NCI-H2196 treated with DMSO at 0.1 percent for 48 hours (cell line): ENCODE data around the gene SVEP1.
"Not testable (repeated sequence)": the region's sequence is repeated elsewhere in the genome, so short reads cannot be mapped to it uniquely, and the experiment has no call there.

Source experiments
- DNase-seq: peaks from one replicate; lab custom pipeline; 2025; ENCODE audit not compliant: unreplicated experiment; lab: John Stamatoyannopoulos, UW

Gene SVEP1

GRCh38 chr9:110579034-110579861, at the start of gene SVEP1:
Gene SVEP1, minus strand, starts transcription at chr9:110579741. Its CDS starts 198 bp downstream, at chr9:110579543.
- no peak for DNase-seq

- DNase-seq: no peak
Measured at GRCh38 chr9:110626101-110626829, 46.7 kb upstream of the SVEP1 start.

GRCh38 chr9:110623462-110624025, 44.0 kb upstream of the SVEP1 start:
- DNase-seq: peak; percentile 34

DNA sequence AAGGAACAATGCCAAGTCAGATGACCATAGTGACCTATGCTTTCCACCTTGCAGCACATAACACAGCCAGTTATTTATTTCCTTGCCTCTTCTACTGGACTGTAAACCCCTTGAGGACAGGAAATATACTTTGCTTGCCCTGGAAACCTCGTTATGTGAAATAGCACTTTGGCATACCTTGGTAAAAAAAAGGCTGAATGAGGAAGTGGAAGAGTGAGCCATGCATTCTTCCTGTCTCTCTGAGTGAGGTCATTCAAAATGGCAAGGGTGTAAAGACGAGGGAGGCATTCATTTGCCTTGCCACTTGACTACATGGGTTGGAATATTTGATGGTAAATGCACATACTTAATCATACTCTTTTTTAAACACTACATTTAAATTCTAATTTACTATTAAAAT, 42.8 kb upstream of the SVEP1 start:
- DNase-seq: no peak

DNA sequence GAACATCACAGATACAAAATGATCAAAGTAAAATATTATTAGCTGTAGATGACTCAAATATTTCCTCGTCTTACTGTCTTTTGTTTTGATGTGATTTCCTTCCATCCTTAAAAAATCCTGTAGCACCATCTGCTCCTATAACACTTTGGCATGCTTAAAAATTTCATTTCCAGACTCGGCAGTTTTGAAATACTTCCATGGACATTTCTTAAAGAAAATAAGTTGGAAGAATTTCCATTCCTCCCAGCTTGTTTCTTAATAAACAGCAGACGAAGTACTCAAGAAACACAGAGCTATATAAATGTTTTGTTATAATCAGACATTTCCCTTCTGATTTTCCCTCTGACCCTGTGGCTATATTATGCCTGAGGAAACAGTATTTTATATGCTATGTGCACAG, 41.2 kb upstream of the SVEP1 start:
- no peak for DNase-seq

DNA sequence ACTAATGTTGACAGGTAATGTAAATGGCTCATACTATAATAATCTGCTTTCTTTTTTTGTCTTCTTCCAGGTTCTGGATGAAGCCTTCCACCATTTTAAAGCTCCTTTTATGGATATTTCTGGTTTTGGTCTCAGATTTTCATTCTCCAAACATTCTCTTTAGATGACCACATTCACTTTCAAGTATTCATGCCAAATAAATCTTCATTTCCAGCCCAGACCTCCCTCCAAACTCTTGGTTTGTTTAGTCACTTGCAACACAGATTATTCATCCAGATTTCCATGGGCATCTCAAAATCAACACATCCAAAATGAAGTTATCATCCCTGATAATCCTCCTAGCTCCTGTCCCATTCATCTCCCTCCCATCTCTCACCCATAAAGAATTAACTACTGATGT, 40.3 kb upstream of the SVEP1 start:
- DNase-seq: no peak

DNA sequence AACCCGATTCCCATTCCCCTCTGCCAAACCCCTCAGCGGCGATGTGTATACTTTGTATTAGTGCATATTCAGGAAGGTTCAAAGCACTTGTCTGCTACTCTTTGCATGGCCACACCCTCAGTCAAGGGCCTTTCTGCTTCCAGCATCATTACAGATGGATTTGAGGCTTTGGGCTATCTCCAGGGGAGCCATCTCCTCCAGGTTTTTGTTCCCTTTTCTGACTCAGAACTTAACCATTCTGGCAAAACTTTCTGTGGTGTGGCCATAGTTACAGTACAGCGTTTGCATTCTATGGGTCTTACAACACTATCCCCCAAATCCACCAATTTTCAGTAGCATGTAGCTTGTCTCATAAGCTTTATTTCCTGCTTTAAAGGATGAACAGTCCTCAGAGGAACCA, 36.0 kb upstream of the SVEP1 start:
- no peak for DNase-seq

- DNase-seq: not testable (repeated sequence)
Measured at GRCh38 chr9:110614576-110614975, 35.0 kb upstream of the SVEP1 start.

DNA sequence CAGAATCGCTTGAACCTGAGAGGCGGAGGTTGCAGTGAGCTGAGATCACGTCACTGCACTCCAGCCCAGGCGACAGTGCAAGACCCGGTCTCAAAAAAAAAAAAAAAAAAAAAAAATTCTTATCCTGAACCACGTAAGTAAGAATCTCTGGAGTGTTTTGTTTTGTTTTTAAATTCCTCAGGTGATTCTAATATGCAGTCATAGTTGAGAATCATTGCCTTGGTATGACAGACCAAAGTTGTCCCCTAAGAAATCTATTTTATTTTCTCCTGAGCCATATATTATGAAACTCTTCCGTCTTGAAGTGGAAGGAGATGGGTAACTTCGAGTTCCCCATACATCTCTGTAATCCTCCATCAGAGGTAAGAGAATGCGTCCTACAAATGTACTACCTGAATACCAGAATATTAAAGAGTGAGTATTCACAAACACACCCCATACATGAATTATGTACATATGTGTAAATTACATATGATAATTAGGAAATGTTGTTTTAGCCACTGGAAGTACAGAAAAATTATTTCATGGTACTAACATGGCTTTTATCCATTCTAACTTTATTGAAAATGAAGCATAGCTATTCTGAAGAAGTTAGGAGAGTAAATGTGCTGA, 26.7 kb upstream of the SVEP1 start:
- DNase-seq: no peak

GRCh38 chr9:110605565-110605964, 26.0 kb upstream of the SVEP1 start:
- no peak for DNase-seq

DNA sequence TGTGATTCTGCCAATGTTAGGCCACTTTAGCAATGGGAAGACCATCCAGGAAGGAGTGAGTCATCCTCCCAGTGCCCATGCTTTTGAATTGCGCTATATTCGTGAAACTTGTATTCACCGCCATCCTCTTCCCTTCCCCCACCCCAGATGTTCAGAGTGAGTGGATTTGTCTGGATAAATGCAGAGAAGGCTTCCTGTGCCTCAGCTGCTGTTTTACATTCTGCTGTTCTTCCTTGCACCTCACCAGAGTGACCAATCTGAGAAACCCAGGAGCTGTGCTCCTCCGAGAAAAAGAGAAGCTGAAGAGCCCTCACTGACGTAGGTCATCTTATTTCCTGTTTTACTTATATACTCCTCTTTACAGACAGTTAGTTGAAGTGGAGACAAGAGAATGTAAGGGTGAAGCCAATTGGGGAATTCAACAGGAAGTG, 24.6 kb upstream of the SVEP1 start:
- no peak for DNase-seq

DNA sequence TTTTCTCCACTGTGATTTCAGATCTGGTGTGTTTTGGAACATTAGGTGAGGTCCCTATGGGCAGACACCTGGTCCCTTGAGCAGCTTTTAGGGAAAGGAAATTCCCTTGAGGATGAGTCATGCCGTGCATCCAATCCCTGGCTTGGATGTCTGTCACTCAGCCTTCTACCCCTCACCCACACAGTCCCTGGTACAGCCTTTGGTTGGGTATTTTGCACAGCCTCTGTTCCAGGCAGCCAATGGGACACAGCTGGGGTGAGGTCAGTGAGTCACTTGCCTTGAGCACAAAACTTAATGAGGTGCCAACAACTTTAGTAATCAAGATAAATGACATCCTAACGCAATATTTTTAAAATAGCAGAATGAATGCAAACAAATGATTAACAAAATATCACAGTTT, 22.7 kb upstream of the SVEP1 start:
- DNase-seq: no peak

DNA sequence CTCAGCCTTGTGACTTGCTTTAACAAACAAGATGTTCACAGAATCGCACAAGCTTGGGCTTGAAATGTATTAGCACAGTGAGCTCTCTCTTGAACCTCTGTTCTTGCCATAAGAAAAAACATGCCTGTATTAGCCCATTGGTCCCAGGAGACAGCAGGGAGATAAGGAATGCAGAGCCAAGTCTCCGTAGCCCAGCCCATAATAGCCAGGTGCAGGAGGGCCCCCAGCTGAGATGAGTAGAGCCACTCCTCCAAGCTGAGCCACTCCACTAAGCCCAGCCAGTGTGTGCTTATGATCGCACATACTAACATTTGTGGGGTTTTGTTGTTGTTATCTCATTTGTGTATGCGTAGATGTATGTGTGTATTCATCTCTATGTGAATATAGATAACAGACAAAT, 21.6 kb upstream of the SVEP1 start:
- no peak for DNase-seq

DNA sequence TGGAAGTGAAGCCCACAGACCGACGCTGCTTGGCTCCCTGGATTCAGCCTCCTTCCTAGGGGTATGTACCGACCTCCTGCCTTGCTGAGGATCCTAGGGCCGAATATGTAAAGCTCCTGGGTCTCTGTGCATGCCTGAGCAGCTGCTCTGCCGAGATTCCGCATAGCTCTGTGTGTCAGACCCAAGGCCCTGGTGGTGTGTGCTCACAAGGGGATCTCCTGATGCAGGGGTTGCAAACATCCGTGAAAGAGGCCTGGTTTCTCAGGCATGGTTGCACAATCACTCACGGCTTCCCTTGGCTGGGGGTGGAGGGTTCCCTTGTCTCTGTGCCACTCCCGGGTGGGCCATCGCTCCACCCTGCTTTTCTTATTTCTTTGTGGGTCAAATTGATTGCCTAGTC, 19.9 kb upstream of the SVEP1 start:
- DNase-seq: no peak

- DNase-seq: no peak
Measured at GRCh38 chr9:110592044-110592830, 12.7 kb upstream of the SVEP1 start.

DNA sequence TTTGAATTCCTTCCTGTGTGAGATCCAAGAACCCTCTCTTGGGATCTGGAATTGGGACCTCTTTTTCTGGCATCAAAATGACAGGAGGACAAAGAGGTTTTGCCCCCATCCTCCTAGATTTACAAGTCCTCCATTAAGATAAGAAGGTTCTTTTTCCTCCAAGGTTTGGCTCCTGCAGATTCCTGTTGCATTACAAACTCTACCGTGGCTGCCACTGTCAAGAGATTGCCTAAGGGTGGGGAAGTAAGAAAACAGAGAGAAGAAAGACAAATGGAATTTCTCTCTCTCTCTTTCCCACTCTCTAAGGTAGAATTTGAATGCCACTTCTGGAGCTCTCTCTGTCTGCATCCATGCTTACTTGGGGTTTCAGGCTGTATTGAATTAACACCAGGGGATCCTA, 12.0 kb upstream of the SVEP1 start:
- no peak for DNase-seq

DNA sequence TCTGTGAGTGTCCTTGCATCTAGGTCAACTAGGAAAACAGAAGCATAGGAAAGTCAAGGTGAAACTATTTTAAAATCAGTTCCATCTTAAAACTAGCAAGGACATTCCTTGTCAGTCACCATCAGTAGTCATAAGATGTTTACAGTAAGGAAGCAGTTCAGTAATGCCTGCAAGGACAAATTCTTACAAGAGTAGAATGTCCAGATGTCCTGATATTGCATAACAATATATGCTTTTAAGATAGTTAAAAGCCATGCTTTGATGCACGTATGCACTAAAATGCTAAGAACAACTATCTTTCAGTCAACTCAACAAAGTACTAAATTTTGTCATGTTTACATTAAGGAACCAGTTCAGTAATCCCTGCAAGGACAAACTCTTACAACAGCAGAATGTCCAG, 11.3 kb upstream of the SVEP1 start:
- DNase-seq: no peak

- no peak for DNase-seq
Measured at GRCh38 chr9:110588296-110588695, 8.8 kb upstream of the SVEP1 start.

GRCh38 chr9:110583237-110583636, 3.7 kb upstream of the SVEP1 start:
- no peak for DNase-seq

DNA sequence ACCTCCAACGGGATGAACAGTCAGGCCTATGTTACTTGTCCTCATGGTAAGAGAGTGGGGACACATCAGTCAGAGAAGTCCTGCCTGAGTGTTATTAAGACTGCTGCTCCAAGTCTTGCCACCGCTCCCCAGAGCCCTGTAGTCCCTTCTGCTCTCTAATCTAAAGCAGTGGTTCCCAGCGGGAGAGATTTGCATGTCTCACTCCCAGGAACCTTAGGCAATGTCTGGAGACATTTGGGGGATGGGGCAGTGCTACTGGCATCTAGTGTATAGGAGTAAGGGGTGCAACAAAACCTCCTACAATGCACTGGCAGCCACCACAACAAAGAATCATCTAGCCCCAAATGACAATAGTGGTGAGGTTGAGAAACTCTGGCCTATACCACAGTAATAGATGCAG, 2.6 kb upstream of the SVEP1 start:
- DNase-seq: no peak

DNA sequence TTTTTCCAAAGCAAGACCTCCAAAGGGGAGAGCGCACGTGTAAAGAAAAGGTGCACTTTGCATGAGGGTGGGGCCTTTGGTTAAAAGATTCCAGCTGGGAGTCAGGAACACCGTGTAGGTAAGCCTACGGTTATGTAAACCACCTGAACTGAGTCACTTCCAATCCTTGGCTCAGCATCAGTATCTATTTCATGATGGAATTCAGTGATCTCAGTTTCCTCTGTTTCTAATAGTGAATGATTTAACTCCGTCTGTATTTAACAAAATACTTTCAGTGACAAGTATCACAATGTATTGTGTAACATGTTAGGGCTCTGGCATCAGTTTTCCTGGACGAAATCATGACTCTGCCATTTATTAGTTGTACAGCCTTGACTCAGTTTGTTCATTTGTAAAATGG, 1.3 kb upstream of the SVEP1 start:
- no peak for DNase-seq
